ENCODE results near the gene CPOX.

- TF ChIP-seq CTCF (IDR thresholded peaks at IDR 0.05): no peak
- TF ChIP-seq POLR2AphosphoS5 (IDR thresholded peaks at IDR 0.05): no peak
- TF ChIP-seq POLR2A (IDR thresholded peaks at IDR 0.05; ENCODE audit: low read depth): no peak
- no peak for TF ChIP-seq EP300 (IDR thresholded peaks at IDR 0.05)
These were observed 7.1 kb upstream of the CPOX start for GRCh38 chr3:98600412-98601095.
